Activated CD8-positive, alpha-beta memory T cell treated with anti-CD3 and anti-CD28 coated beads for 4 hours (primary cell): ENCODE measurements around the gene EFEMP2.
"Not testable (repeated sequence)": the region's sequence is repeated elsewhere in the genome, so short reads cannot be mapped to it uniquely, and the experiment has no call there.

ENCODE experiments used
- DNase-seq, 2 donors: peaks; one replicate each; pipeline ENCODE4 v3.0.0-alpha.2; 2020; ENCODE audit warnings: low read depth in 2 of 2

The EFEMP2 gene

DNA sequence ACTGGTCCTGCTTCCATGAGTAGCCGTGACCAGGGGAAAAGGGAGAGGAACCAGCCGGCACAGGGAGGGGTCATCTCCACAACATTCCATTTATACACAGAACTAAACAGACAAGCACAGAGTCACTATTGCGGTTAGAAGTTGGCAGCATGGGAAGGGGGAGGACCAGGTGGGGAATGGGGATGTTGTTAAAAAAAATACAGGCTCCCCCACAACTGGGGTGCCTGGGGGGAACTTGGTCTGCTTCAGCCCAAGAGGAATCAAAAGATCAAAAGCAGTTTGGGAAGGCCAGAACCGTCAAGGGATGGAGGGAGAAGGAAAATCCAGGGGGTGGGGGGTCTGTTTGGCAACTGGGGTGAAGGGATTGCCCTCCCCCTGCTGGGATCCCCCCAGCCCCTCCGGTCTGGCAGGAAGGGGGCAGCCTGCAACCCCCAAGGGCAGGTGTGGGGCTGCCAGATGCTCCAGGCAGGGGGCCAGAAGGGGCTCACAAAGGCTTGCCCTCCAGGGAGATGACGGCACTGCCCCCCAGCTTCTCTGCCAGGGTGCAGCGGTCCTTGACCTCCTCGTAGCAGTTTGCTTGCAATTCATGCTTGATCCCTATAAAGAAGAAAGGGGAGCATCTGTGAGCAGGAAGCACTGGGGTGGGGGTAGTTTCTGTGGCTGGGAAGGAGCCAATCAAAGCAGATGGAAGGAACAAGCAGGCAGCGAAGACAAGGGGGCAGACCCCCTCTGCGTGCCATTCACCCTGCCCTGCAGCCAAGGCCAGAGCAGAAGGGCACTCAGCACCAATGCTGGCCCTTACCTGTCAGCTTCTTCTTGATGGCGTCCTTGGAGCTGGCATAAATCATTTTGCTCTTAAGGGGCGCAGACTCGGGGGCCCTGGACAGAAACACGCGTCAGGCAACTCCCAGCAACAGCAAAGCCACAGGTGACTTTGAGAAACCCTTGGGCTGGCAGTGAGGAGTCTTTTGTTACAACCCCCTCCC is 17.5 kb downstream of the EFEMP2 start:
- DNase-seq = no peak

DNA sequence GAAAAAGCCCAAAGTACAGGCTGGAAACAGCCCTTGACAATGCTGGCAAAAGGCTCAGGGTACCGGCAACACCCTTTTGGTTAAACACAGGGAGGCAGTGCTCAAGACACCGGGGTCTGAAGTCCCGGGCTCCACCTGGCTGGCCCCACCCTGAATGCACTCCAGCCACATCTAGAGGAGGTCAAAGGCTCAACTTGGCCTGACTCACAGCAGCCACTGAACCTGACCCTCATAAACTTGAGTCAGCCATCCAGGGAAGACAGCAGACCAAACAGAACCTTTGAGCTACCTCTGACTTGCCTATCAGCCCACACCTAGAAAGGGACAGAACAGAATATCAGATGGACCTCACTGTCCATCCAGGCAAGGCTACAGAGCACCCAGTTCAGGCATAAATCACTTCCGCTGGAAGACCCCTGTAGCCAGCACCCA is 18.4 kb downstream of the EFEMP2 start:
- DNase-seq = no peak

DNA sequence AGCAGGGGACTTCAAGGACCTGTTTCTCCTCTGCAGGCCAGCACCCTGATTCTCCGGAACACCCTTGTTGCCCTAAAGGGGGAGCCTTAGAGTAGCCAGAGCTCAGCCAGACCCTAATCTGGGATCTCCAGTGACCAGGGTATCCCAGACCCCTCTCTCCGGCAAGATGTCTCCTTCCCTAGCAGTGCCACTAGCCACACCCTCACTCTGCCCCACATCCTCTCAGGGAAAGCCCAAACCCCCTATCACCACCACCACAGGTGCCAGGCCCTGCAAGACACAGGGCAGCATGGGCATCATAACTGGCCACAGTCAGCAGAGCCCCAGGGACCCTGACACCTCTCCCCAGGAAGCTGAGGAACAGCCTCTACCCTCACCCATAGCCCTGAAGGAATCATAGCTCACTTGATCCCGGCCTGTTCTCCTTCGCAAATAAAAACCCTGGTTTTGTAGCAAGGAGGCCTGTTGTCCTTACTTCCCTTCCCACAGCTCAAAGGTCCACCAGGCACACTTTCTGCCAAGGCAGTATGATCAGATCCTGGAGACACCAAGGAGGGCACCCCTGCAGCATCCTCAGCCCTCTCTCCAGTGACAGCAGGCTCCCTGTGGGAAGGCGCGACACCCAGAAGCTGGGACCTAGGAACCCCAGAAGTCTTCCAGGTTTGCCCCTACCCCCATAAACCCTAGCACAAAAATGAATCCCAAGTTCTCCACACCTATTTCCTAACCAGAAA is 19.2 kb downstream of the EFEMP2 start:
- no peak for DNase-seq

DNA sequence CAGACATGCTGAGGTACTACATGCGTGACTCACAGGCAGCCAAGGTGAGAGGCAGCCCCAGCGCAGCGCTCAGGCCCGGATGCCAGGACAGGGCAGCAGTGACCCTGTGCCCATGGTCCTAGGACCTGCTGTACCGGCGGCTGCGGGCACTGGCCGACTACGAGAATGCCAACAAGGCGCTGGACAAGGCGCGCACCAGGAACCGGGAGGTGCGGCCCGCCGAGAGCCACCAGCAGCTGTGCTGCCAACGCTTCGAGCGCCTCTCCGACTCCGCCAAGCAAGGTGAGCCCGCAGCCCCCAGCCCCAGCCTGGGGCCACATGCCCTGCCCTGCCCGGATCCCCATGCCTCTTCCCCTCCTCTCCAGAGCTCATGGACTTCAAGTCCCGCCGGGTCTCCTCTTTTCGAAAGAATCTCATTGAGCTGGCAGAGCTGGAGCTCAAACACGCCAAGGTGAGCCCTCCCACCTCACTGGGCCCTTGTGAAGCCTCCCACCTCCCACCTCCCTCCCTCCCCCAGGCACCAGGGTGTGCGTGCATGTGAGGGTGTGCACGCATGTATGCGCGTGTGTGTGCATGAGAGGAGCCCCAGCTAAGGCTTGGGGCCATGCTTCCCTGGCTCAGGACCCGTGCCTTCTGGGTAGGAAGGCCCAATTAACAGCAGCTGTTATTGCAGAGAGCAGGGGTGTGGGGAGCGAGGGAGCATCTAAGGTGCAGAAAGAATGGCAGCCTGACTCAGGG is 19.9 kb downstream of the EFEMP2 start:
- DNase-seq = no peak

GRCh38 chr11:65851811-65852507 is 20.6 kb downstream of the EFEMP2 start:
- no peak for DNase-seq

DNA sequence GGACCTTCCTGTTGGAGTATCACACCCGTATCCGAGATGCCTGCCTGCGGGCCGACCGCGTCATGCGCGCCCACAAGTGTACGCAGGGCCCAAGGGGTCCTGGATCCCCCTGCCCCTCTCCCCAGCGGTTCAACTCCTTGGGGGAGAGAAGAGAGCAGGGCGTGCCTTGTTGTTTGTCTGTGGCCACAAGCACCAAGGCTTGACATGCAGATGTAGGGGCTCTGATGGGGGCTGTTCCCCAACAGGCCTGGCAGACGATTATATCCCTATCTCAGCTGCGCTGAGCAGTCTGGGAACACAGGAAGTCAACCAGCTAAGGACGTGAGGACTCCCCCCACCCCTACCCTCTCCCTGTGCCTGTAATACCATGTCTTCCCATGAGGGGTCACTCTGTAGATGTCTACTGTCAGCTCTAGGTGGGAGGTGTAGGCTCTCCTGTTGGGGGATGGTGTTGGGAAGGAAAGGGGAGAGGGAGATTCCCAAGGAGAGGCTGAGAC is 21.5 kb downstream of the EFEMP2 start:
- DNase-seq = no peak

- DNase-seq = no peak
Observed at GRCh38 chr11:65850217-65851082, 22.1 kb downstream of the EFEMP2 start.

GRCh38 chr11:65849771-65850216 is 22.8 kb downstream of the EFEMP2 start:
- DNase-seq = no peak

DNA sequence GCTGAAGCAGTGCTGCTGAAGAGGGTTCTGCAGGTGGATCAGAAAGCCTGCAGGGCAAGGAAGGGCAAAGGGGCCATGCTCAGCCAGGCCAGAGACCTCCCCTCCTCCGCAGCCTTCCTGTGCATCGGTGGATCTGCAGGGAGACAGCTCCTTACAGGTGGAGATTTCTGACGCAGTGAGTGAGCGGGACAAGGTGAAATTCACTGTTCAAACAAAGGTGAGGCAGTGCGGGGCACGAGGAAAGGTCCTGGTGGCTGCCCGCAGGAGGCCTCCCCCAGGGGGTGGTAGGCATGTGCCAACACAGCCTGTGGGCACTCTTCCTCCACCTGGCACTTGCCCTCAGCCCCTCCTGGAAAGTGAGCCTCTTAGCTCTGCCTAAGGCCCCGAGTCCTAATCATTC is 23.2 kb downstream of the EFEMP2 start:
- DNase-seq = no peak

GRCh38 chr11:65848693-65849092 is 23.9 kb downstream of the EFEMP2 start:
- not testable (repeated sequence) for DNase-seq

DNA sequence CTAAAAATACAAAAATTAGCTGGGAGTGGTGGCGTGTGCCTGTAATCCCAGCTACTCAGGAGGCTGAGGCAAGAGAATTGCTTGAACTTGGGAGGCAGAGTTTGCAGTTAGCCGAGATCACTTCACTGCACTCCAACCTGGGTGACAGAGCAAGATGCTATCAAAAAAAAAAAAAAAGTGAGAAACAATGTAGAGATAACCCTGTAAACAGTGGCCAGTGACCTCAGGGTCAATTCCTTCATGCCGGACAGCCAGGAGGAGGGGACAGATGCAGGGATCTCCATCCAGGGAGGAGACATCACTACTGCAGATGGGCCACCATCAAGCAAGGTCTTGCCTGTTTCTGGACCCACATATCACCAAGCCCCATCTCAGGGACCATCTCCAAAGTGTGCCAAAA is 24.9 kb downstream of the EFEMP2 start:
- DNase-seq = no peak

GRCh38 chr11:65844231-65844872 is 28.2 kb downstream of the EFEMP2 start:
- DNase-seq = no peak

GRCh38 chr11:65843811-65844210 is 28.8 kb downstream of the EFEMP2 start:
- DNase-seq = no peak

DNA sequence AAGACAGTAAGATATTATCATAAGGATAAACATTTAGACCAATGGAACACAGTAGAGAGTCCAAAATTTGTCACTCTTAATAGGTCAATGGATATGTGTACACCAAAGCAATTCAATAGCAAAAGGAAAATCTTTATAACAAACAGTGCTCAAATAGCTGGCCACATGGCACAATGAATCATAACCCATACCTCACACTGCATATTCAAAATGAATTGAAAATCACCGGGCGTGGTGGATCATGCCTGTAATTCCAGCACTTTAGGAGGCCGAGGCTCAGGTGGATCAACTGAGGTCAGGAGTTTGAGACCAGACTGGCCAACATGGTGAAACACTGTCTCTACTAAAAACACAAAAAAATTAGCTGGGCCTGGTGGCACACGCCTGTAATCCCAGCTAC is 30.5 kb downstream of the EFEMP2 start:
- no peak for DNase-seq

- no peak for DNase-seq
Observed at GRCh38 chr11:65834202-65834601, 38.4 kb downstream of the EFEMP2 start.

- DNase-seq = peak; percentile 87 to 92
Observed at GRCh38 chr11:65833297-65834030, 39.1 kb downstream of the EFEMP2 start, which contains the start of gene SNX32. Gene SNX32 (plus strand): TSS chr11:65833963. CDS start chr11:65834066, 103 bp downstream.

DNA sequence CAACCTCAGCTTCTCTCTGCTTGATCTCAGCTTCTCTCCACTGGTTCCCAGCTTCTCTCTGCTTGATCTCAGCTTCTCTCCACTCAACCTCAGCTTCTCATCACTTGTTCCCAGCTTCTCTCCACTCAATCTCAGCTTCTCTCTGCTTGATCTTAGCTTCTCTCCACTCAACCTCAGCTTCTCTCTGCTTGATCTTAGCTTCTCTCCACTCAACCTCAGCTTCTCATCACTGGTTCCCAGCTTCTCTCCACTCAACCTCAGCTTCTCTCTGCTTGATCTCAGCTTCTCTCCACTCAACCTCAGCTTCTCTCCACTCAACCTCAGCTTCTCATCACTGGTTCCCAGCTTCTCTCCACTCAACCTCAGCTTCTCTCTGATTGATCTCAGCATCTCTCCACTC is 40.4 kb downstream of the EFEMP2 start:
- DNase-seq = not testable (repeated sequence)

GRCh38 chr11:65829459-65829858 is 43.1 kb downstream of the EFEMP2 start:
- DNase-seq = no peak
